HFFc6 (cell line): Measurements from ENCODE around the gene LIN7B. TPM values are rescaled to one million over a fixed set of nuclear protein-coding genes. Genes with fewer than 3 reads are reported as not detected.
A peak's percentile ranks its signal among the peaks of the same experiment; 100 is the strongest.

Source experiments
- DNase-seq: peaks from one replicate; pipeline ENCODE4 v3.0.0-alpha.2; 2018
- H3K27ac Mint-ChIP-seq: 2 replicates; pipeline ENCODE4 v1.8.0; 2020; ENCODE audit warnings: mild to moderate bottlenecking, mixed read lengths
- H3K27me3 Mint-ChIP-seq: 2 replicates; pipeline ENCODE4 v1.8.0; 2021; ENCODE audit warnings: mild to moderate bottlenecking, moderate library complexity, mixed read lengths; ENCODE audit not compliant: insufficient read depth
- H3K36me3 Mint-ChIP-seq: 2 replicates; pipeline ENCODE4 v1.8.0; 2021; ENCODE audit warnings: low read depth, mixed read lengths
- H3K4me1 Mint-ChIP-seq: 2 replicates; pipeline ENCODE4 v1.8.0; 2020; ENCODE audit warnings: low read depth, mixed read lengths
- H3K4me3 Mint-ChIP-seq: 2 replicates; pipeline ENCODE4 v1.8.0; 2020; ENCODE audit warnings: mild to moderate bottlenecking, moderate library complexity, mixed read lengths
- H3K9me3 Mint-ChIP-seq: 2 replicates; pipeline ENCODE4 v1.8.0; 2020; ENCODE audit warnings: mild to moderate bottlenecking, mixed read lengths
- CTCF ChIP-seq: fragments of 200-600 bp; sonication (generic); IDR thresholded peaks from 2 replicates; pipeline ENCODE4 v1.5.0; 2021; ENCODE audit warnings: antibody characterized with exemption, mild to moderate bottlenecking
- total RNA-seq, 6 experiments: library from RNA; stranded (reverse); fragmentation: NEBNext Ultra II Directional; extraction: Animal tissue kit (Norgen Biotek cat#: 25700); gene quantifications; 2 replicates in 1 of 6; 3 replicates in 5 of 6; pipeline ENCODE4 v1.2.3, GENCODE V29; 2021

Gene LIN7B
- total RNA-seq, 6 experiments from 2014 or later: 9.3 to 12.7 (median 10.2) TPM

- Mint-ChIP-seq H3K4me1 (peaks cover 8% of the 10 kb centered on the region), H3K36me3 (peaks cover 36% of the 10 kb centered on the region; the same call in 1 of the 2 replicates), H3K27me3 (peaks cover 2% of the 10 kb centered on the region; the same call in 1 of the 2 replicates), H3K27ac (no peak overlapping the region; the same call in 1 of the 2 replicates), H3K4me3 (no peak overlapping the region), H3K9me3 (no peaks in the 10 kb centered on the region)
- no peak for DNase-seq
- TF ChIP-seq CTCF: no peak
Measured at GRCh38 chr19:49098795-49099194, 15.4 kb upstream of the LIN7B start.

DNA sequence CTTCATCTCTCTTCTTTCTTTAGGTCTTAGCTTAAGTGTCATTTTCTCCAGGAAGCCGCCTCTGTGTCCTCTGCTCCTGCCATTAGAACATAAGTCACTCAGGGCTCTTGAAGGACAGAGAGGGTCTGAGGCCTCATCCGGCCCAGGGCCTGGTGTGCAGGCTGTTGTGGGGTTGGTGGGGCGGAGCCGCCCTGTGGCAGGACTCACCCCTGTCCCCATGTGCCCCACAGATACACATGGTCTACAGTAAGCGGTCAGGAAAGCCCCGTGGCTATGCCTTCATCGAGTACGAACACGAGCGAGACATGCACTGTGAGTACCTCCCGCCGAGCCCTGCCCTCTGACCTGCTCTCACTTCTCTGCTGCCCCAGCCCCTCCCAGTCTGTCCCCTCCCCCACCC lies 13.0 kb upstream of the LIN7B start:
- H3K36me3 Mint-ChIP-seq: peaks cover 34% of the 10 kb centered on the region

GRCh38 chr19:49102303-49102702 lies 11.9 kb upstream of the LIN7B start:
- no peak for DNase-seq
- H3K9me3 Mint-ChIP-seq: no peaks in the 10 kb centered on the region
- peaks cover 10% of the 10 kb centered on the region for H3K27me3 Mint-ChIP-seq
- peaks cover 12% of the 10 kb centered on the region for H3K4me1 Mint-ChIP-seq
- peaks cover 44% of the 10 kb centered on the region for H3K36me3 Mint-ChIP-seq
- no peak overlapping the region for H3K4me3 Mint-ChIP-seq
- no peak overlapping the region for H3K27ac Mint-ChIP-seq
- no peak for TF ChIP-seq CTCF

More for the DNA sequence above, 13.0 kb upstream of the LIN7B start:
- no peaks in the 10 kb centered on the region for H3K9me3 Mint-ChIP-seq
- H3K27ac Mint-ChIP-seq: no peak overlapping the region
- TF ChIP-seq CTCF: no peak
- H3K4me3 Mint-ChIP-seq: no peak overlapping the region
- peaks cover 8% of the 10 kb centered on the region for H3K4me1 Mint-ChIP-seq
- peaks cover 6% of the 10 kb centered on the region for H3K27me3 Mint-ChIP-seq
- no peak for DNase-seq

GRCh38 chr19:49103331-49104085 lies 10.7 kb upstream of the LIN7B start:
- no peak for TF ChIP-seq CTCF
- peaks cover 8% of the 10 kb centered on the region for H3K27me3 Mint-ChIP-seq
- H3K36me3 Mint-ChIP-seq: peaks cover 42% of the 10 kb centered on the region
- H3K27ac Mint-ChIP-seq: no peak overlapping the region
- H3K4me1 Mint-ChIP-seq: peaks cover 8% of the 10 kb centered on the region; the same call in 1 of the 2 replicates
- H3K4me3 Mint-ChIP-seq: no peak overlapping the region
- DNase-seq: no peak
- no peaks in the 10 kb centered on the region for H3K9me3 Mint-ChIP-seq

DNA sequence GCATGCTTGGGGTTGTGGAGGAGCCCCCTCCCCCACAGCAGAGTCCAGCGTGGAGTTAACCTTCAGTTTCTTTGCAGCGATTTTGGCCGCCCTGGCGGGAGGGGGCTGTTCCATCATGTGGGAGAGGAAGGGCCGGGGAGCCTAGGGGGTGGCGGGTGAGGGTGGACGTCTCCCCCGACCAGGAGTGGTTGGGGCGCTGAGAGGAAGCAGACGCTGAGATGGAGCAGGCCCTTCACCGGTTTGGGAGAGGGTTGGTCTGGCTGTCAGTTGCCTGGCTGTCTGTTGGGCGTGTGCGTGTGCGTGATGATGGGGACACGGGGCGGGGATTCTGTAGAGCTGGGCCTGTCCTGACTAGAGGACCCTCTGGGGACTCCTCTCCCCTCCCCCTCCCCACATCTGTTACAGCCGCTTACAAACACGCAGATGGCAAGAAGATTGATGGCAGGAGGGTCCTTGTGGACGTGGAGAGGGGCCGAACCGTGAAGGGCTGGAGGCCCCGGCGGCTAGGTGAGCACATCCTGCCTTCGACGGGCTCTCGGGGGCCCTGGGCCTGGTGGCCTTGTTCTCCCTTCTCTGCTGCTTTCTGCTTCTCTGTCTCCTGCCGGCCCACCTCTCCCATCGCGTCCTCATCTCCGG lies 9.8 kb upstream of the LIN7B start:
- peak overlapping the region; percentile 51; the same call in 1 of the 2 replicates for H3K27ac Mint-ChIP-seq
- no peak for DNase-seq
- peaks cover 43% of the 10 kb centered on the region for H3K36me3 Mint-ChIP-seq

More for the DNA sequence above, 9.8 kb upstream of the LIN7B start:
- H3K9me3 Mint-ChIP-seq: no peaks in the 10 kb centered on the region
- H3K4me3 Mint-ChIP-seq: no peak overlapping the region
- peaks cover 11% of the 10 kb centered on the region for H3K27me3 Mint-ChIP-seq
- peaks cover 17% of the 10 kb centered on the region for H3K4me1 Mint-ChIP-seq
- no peak for TF ChIP-seq CTCF
